GM23338 (cell line): ENCODE measurements around the gene LLGL1.

Experiments
- POLR2AphosphoS5 ChIP-seq: IDR thresholded peaks from 2 replicates; pipeline ENCODE4 v1.6.1; 2016; ENCODE audit warnings: antibody characterized with exemption, low read depth
- TF ChIP-seq, protein P1 (sequence below), 2 experiments: fragments of 200-600 bp in 1 of 2; sonication (generic) in 1 of 2; conservative IDR thresholded peaks; 2 replicates each; pipeline versions ENCODE4 v1.5.1 to v1.6.1; 2016 to 2017; ENCODE audit warnings: antibody characterized with exemption in 2 of 2, low read depth in 2 of 2, mild to moderate bottlenecking in 2 of 2, moderate library complexity in 1 of 2

- TF ChIP-seq, protein P1, sequence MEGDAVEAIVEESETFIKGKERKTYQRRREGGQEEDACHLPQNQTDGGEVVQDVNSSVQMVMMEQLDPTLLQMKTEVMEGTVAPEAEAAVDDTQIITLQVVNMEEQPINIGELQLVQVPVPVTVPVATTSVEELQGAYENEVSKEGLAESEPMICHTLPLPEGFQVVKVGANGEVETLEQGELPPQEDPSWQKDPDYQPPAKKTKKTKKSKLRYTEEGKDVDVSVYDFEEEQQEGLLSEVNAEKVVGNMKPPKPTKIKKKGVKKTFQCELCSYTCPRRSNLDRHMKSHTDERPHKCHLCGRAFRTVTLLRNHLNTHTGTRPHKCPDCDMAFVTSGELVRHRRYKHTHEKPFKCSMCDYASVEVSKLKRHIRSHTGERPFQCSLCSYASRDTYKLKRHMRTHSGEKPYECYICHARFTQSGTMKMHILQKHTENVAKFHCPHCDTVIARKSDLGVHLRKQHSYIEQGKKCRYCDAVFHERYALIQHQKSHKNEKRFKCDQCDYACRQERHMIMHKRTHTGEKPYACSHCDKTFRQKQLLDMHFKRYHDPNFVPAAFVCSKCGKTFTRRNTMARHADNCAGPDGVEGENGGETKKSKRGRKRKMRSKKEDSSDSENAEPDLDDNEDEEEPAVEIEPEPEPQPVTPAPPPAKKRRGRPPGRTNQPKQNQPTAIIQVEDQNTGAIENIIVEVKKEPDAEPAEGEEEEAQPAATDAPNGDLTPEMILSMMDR (conservative IDR thresholded peaks at IDR 0.05; ENCODE audit: low read depth in 2 of 2) = no peak
- no peak for TF ChIP-seq POLR2AphosphoS5
These were observed 28.7 kb downstream of the LLGL1 start for GRCh38 chr17:18253947-18254821.
